H1 (cell line): ENCODE results near the gene SENP6. TPM values are rescaled to one million over a fixed set of nuclear protein-coding genes. Genes with fewer than 3 reads are reported as not detected.

Source experiments
- CREB1 ChIP-seq: IDR thresholded peaks from 2 replicates; pipeline ENCODE4 v1.6.1; 2012; ENCODE audit warnings: inconsistent platforms
- GTF2F1 ChIP-seq: IDR thresholded peaks from 2 replicates; pipeline ENCODE4 v1.6.1; 2012; ENCODE audit warnings: low read depth, low read length, improper control_type of control experiment, borderline replicate concordance
- TAF7 ChIP-seq: optimal IDR thresholded peaks from 2 replicates; pipeline ENCODE3; 2011; ENCODE audit warnings: low read depth, mild to moderate bottlenecking, inconsistent platforms, low read length, moderate library complexity, borderline replicate concordance
- polyA plus RNA-seq, 7 experiments: library from polyadenylated mRNA; depleted of rRNA in 3 of 7; stranded (reverse) in 5 of 7; unstranded in 2 of 7; fragments of >200 nt in 5 of 7; fragments of 200-250 nt in 2 of 7; gene quantifications; 1 replicate in 5 of 7; 2 replicates in 1 of 7; 4 replicates in 1 of 7; pipeline versions ENCODE4 v1.2.1 to v1.2.3, GENCODE V29; 2011 to 2013; ENCODE audit warnings: missing spikeins in 2 of 7, mixed read lengths in 2 of 7
- total RNA-seq: library from RNA; stranded (reverse); fragmentation: NEBNext Ultra II Directional; extraction: Animal tissue kit (Norgen Biotek cat#: 25700); gene quantifications from 2 replicates; pipeline ENCODE4 v1.2.1, GENCODE V29; 2021
- TF ChIP-seq, protein P1 (sequence below): fragments of 300-600 bp; sonication (generic); IDR thresholded peaks from 2 replicates; pipeline ENCODE4 v1.7.1; 2012; ENCODE audit warnings: low read length, moderate library complexity, mild to moderate bottlenecking, inconsistent platforms; ENCODE audit not compliant: insufficient replicate concordance

SENP6 gene
- total and polyA plus RNA-seq, 2 of the 8 experiments (the other 6 are each of a cell fraction or from before 2014, with no cell fraction given): 13.8 to 103 TPM

DNA sequence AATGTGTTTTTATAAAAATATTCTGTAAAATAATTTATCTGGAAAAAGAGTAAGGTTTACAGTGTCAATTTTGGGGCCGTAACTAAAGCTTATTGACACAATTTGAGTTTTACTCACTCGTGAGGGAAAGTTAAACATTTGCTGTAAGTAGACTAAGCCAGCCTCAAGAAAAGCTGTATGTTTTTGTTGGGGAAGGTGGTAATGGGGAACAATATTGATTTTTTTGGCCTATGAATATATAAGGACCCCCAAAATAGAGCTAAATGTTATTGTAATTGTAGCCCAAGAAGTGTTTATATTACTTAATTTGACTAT, 1.4 kb downstream of the SENP6 start (continued):
- TF ChIP-seq, protein P1, sequence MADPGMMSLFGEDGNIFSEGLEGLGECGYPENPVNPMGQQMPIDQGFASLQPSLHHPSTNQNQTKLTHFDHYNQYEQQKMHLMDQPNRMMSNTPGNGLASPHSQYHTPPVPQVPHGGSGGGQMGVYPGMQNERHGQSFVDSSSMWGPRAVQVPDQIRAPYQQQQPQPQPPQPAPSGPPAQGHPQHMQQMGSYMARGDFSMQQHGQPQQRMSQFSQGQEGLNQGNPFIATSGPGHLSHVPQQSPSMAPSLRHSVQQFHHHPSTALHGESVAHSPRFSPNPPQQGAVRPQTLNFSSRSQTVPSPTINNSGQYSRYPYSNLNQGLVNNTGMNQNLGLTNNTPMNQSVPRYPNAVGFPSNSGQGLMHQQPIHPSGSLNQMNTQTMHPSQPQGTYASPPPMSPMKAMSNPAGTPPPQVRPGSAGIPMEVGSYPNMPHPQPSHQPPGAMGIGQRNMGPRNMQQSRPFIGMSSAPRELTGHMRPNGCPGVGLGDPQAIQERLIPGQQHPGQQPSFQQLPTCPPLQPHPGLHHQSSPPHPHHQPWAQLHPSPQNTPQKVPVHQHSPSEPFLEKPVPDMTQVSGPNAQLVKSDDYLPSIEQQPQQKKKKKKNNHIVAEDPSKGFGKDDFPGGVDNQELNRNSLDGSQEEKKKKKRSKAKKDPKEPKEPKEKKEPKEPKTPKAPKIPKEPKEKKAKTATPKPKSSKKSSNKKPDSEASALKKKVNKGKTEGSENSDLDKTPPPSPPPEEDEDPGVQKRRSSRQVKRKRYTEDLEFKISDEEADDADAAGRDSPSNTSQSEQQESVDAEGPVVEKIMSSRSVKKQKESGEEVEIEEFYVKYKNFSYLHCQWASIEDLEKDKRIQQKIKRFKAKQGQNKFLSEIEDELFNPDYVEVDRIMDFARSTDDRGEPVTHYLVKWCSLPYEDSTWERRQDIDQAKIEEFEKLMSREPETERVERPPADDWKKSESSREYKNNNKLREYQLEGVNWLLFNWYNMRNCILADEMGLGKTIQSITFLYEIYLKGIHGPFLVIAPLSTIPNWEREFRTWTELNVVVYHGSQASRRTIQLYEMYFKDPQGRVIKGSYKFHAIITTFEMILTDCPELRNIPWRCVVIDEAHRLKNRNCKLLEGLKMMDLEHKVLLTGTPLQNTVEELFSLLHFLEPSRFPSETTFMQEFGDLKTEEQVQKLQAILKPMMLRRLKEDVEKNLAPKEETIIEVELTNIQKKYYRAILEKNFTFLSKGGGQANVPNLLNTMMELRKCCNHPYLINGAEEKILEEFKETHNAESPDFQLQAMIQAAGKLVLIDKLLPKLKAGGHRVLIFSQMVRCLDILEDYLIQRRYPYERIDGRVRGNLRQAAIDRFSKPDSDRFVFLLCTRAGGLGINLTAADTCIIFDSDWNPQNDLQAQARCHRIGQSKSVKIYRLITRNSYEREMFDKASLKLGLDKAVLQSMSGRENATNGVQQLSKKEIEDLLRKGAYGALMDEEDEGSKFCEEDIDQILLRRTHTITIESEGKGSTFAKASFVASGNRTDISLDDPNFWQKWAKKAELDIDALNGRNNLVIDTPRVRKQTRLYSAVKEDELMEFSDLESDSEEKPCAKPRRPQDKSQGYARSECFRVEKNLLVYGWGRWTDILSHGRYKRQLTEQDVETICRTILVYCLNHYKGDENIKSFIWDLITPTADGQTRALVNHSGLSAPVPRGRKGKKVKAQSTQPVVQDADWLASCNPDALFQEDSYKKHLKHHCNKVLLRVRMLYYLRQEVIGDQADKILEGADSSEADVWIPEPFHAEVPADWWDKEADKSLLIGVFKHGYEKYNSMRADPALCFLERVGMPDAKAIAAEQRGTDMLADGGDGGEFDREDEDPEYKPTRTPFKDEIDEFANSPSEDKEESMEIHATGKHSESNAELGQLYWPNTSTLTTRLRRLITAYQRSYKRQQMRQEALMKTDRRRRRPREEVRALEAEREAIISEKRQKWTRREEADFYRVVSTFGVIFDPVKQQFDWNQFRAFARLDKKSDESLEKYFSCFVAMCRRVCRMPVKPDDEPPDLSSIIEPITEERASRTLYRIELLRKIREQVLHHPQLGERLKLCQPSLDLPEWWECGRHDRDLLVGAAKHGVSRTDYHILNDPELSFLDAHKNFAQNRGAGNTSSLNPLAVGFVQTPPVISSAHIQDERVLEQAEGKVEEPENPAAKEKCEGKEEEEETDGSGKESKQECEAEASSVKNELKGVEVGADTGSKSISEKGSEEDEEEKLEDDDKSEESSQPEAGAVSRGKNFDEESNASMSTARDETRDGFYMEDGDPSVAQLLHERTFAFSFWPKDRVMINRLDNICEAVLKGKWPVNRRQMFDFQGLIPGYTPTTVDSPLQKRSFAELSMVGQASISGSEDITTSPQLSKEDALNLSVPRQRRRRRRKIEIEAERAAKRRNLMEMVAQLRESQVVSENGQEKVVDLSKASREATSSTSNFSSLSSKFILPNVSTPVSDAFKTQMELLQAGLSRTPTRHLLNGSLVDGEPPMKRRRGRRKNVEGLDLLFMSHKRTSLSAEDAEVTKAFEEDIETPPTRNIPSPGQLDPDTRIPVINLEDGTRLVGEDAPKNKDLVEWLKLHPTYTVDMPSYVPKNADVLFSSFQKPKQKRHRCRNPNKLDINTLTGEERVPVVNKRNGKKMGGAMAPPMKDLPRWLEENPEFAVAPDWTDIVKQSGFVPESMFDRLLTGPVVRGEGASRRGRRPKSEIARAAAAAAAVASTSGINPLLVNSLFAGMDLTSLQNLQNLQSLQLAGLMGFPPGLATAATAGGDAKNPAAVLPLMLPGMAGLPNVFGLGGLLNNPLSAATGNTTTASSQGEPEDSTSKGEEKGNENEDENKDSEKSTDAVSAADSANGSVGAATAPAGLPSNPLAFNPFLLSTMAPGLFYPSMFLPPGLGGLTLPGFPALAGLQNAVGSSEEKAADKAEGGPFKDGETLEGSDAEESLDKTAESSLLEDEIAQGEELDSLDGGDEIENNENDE: no peak
- TF ChIP-seq CREB1 (no peak), TAF7 (no peak), GTF2F1 (no peak)
